Testis (tissue), 3 donors: ENCODE measurements around the gene CACNA2D1. TPM values are rescaled to one million over a fixed set of nuclear protein-coding genes. Genes with fewer than 3 reads are reported as not detected.
"Not testable (repeated sequence)": the region's sequence is repeated elsewhere in the genome, so short reads cannot be mapped to it uniquely, and the experiment has no call there.

ENCODE experiments used
- DNase-seq: peaks from one replicate; pipeline ENCODE4 v3.0.0-alpha.2; 2019
- H3K27ac ChIP-seq, 2 donors: fragments of 200-600 bp; sonication (generic); one replicate each; pipeline ENCODE4 v1.5.1; 2019
- H3K27me3 ChIP-seq: fragments of 200-600 bp; sonication (generic); one replicate; pipeline ENCODE4 v1.5.1; 2019
- H3K36me3 ChIP-seq: fragments of 200-600 bp; sonication (generic); one replicate; pipeline ENCODE4 v1.5.1; 2017; ENCODE audit warnings: low read depth; ENCODE audit errors: missing control alignments
- H3K4me1 ChIP-seq: fragments of 200-600 bp; sonication (generic); one replicate; pipeline ENCODE4 v1.5.1; 2019
- H3K4me3 ChIP-seq, 2 donors: fragments of 200-600 bp; sonication (generic); one replicate each; pipeline ENCODE4 v1.5.1; 2017 to 2019
- H3K9me3 ChIP-seq: fragments of 200-600 bp; sonication (generic); one replicate; pipeline ENCODE4 v1.5.1; 2017
- POLR2A ChIP-seq: fragments of 450-650 bp; IDR thresholded peaks from one replicate; pipeline ENCODE4 v1.6.1; 2017; ENCODE audit warnings: antibody characterized with exemption, mild to moderate bottlenecking, moderate library complexity
- WGBS, 2 donors: methylation state at CpG; one replicate each; pipeline ENCODE4 v1.1.5; 2018; 5-methylcytosine and 5-hydroxymethylcytosine counted together
- intact Hi-C: fragments of 100-400 bp; cut with DNase I; formaldehyde crosslinking; loops from one replicate; pipeline ENCODE4 v1.15.1; 2023; ENCODE audit warnings: low total_unique reads
- polyA plus RNA-seq: library from polyadenylated mRNA; stranded (reverse); fragments of 350-450 nt; fragmentation: Illumina TruSeq; extraction: RNeasy Lipid Tissue Mini Kit (QIAGEN cat#74804); gene quantifications from one replicate; pipeline ENCODE4 v1.2.3, GENCODE V29; 2014; ENCODE audit warnings: low read depth, low replicate concordance; ENCODE audit not compliant: insufficient read depth
- total RNA-seq, 2 donors: library from RNA; depleted of rRNA; stranded (reverse); fragments of >200 nt; gene quantifications; one replicate each; pipeline ENCODE4 v1.2.3, GENCODE V29; 2016
- TF ChIP-seq, protein P1 (sequence below), 3 experiments: fragments of 450-650 bp in 2 of 3; fragments of 200-600 bp in 1 of 3; sonication (generic) in 1 of 3; IDR thresholded peaks; one replicate each; pipeline ENCODE4 v1.5.1; 2016 to 2019; ENCODE audit warnings: antibody characterized with exemption in 3 of 3, mild to moderate bottlenecking in 2 of 3, moderate library complexity in 1 of 3

The CACNA2D1 gene
- total and polyA plus RNA-seq, 3 donors from 2014 or later, result 5.4 to 29.1 (median 28.0) TPM

DNA sequence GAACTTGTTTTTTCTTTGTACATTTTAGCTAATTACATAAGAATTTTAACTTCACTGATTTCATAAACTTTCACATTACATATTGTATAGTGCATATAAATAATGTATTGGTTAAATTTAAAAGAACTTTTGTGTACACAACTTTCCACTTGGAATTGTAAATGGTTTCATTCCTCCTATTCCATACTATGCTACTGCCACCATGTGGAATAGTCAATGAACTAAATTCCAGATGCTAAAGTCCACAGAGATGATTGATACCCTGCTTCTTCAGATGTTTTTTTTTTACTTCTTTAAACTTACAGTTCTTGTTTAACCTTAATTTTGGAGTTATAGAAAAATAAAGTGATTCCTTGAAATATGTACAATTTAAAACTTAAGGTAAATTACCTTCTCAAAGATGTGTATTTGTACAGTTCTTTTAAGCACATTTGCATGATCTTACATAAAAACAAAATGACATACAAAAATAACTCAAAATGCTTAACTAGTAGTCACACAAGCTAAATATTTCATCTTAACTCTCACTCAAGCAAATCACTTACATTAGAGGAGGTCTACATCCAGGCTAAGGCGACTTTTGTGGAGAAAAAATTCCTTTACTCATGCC is 426.1 kb downstream of the CACNA2D1 start:
- no peak for DNase-seq
- intact Hi-C loops, result no loop called here
- H3K4me1 ChIP-seq, result no peaks in the 10 kb centered on the region
- WGBS, 2 donors, result 79 to 92% methylated on average over 1 of the region's 1 CpG
- no peaks in the 10 kb centered on the region for H3K36me3 ChIP-seq
- H3K4me3 ChIP-seq, result no peak overlapping the region
- TF ChIP-seq POLR2A, result no peak
- TF ChIP-seq, protein P1, sequence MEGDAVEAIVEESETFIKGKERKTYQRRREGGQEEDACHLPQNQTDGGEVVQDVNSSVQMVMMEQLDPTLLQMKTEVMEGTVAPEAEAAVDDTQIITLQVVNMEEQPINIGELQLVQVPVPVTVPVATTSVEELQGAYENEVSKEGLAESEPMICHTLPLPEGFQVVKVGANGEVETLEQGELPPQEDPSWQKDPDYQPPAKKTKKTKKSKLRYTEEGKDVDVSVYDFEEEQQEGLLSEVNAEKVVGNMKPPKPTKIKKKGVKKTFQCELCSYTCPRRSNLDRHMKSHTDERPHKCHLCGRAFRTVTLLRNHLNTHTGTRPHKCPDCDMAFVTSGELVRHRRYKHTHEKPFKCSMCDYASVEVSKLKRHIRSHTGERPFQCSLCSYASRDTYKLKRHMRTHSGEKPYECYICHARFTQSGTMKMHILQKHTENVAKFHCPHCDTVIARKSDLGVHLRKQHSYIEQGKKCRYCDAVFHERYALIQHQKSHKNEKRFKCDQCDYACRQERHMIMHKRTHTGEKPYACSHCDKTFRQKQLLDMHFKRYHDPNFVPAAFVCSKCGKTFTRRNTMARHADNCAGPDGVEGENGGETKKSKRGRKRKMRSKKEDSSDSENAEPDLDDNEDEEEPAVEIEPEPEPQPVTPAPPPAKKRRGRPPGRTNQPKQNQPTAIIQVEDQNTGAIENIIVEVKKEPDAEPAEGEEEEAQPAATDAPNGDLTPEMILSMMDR (IDR thresholded peaks at IDR 0.05), result peak in 1 of 3 experiments; percentile 8
- no peak overlapping the region for H3K27ac ChIP-seq
- no peaks in the 10 kb centered on the region for H3K27me3 ChIP-seq
- no peaks in the 10 kb centered on the region for H3K9me3 ChIP-seq

DNA sequence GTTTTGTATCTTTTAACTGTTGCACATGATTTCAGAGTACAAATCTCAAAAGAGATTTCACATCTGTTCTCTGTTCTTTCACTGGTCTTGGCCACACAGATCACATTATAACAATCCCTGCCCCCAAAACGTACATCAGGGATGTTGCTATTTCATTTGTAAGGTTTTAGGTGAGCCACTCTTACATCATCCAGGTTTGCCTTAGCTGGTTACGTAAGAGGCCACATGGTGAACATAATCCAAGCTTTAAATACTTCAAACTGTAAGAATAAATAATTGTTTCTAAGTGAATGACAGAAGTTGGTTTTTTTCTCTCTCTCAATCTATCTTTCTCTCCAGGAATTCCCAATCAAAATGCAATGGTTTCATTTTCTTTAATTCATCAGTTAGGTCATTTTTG is 427.8 kb downstream of the CACNA2D1 start:
- Histone ChIP-seq H3K27me3 (no peaks in the 10 kb centered on the region), H3K36me3 (no peaks in the 10 kb centered on the region), H3K4me1 (no peaks in the 10 kb centered on the region), H3K27ac (no peak overlapping the region), H3K4me3 (no peak overlapping the region), H3K9me3 (no peaks in the 10 kb centered on the region)
- TF ChIP-seq, protein P1 (IDR thresholded peaks at IDR 0.05), result no peak
- TF ChIP-seq POLR2A, result no peak
- no peak for DNase-seq
- intact Hi-C loops, result no loop called here
- 83 to 84% methylated on average over 2 of the region's 2 CpGs for WGBS, 2 donors

DNA sequence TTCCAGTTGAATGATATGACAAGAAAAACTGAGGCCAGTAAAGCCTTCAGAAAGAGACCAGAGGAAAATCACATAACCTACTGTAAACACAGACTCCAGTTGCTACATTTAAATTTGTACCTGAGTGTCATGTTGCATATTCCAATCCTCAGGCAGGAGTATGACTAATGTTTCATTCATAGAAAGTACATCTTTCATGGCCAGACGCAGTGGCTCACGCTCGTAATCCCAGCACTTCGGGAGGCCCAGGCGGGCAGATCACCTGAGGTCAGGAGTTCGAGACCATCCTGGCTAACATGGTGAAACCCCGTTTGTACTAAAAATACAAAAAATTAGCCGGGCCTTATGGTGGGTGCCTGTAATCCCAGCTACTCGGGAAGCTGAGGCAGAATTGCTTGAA is 429.0 kb downstream of the CACNA2D1 start:
- H3K36me3 ChIP-seq, DNase-seq, H3K27ac ChIP-seq, H3K9me3 ChIP-seq, H3K27me3 ChIP-seq, H3K4me1 ChIP-seq, H3K4me3 ChIP-seq, intact Hi-C loops: not testable (repeated sequence)
- 92 to 98% methylated on average over 9 of the region's 9 CpGs for WGBS, 2 donors

DNA sequence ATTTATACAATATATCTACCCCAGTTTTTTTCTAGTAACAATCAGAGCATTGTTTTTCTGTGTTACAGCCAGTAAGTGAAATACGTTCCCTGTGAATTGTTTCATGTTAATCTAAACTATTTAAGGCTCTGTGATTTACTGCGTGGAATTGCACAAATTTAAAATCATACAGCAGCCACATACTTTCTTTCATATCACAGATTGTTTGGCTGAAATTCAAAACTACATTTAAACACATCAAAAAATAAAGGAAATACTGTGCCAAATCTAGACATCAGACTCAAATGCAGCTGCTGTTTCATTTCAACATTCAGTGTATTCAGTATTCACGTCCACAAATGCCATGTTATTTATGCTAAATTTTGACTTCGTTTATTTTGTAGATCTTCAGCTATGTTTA is 431.1 kb downstream of the CACNA2D1 start:
- intact Hi-C loops, result no loop called here
- WGBS, 2 donors, result 70 to 72% methylated on average over 4 of the region's 4 CpGs
- no peak overlapping the region for H3K27ac ChIP-seq
- no peak for DNase-seq
- H3K4me3 ChIP-seq, result no peak overlapping the region
- no peaks in the 10 kb centered on the region for H3K36me3 ChIP-seq
- H3K4me1 ChIP-seq, result no peaks in the 10 kb centered on the region
- H3K27me3 ChIP-seq, result no peaks in the 10 kb centered on the region
- TF ChIP-seq POLR2A, result no peak
- TF ChIP-seq, protein P1 (IDR thresholded peaks at IDR 0.05), result no peak
- no peaks in the 10 kb centered on the region for H3K9me3 ChIP-seq

DNA sequence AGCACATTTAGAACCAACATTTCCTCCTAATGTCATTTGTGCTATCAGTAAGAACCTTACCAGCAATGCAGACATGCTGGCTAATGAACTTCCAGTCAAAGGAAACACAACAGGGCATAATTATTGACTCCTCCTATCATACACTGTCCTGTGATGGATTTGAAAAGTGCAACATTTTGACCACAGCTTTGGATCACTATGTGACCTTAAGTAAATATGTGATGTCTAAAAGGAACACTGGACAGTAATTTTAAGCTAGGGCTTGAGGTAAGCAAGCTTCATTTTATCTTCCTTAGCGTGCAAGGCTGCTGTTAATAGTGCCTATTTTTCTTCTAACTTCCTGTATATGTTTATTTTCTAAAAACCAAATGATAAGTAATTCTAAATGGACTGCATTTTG is 433.2 kb downstream of the CACNA2D1 start:
- no peak for DNase-seq
- no peak overlapping the region for H3K27ac ChIP-seq
- intact Hi-C loops, result no loop called here
- 88 to 100% methylated on average over 1 of the region's 1 CpG for WGBS, 2 donors
- no peaks in the 10 kb centered on the region for H3K36me3 ChIP-seq
- H3K9me3 ChIP-seq, result no peaks in the 10 kb centered on the region
- no peak for TF ChIP-seq POLR2A
- TF ChIP-seq, protein P1 (IDR thresholded peaks at IDR 0.05), result no peak
- no peak overlapping the region for H3K4me3 ChIP-seq
- no peaks in the 10 kb centered on the region for H3K27me3 ChIP-seq
- no peaks in the 10 kb centered on the region for H3K4me1 ChIP-seq
